HG03460 (cell line): ENCODE measurements around the gene TM4SF5.

Experiments
- ATAC-seq: cut with Tn5 transposase; IDR thresholded peaks from one replicate; pipeline ENCODE4 v1.9.1; 2021; ENCODE audit not compliant: unreplicated experiment

Gene TM4SF5, protein sequence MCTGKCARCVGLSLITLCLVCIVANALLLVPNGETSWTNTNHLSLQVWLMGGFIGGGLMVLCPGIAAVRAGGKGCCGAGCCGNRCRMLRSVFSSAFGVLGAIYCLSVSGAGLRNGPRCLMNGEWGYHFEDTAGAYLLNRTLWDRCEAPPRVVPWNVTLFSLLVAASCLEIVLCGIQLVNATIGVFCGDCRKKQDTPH

DNA sequence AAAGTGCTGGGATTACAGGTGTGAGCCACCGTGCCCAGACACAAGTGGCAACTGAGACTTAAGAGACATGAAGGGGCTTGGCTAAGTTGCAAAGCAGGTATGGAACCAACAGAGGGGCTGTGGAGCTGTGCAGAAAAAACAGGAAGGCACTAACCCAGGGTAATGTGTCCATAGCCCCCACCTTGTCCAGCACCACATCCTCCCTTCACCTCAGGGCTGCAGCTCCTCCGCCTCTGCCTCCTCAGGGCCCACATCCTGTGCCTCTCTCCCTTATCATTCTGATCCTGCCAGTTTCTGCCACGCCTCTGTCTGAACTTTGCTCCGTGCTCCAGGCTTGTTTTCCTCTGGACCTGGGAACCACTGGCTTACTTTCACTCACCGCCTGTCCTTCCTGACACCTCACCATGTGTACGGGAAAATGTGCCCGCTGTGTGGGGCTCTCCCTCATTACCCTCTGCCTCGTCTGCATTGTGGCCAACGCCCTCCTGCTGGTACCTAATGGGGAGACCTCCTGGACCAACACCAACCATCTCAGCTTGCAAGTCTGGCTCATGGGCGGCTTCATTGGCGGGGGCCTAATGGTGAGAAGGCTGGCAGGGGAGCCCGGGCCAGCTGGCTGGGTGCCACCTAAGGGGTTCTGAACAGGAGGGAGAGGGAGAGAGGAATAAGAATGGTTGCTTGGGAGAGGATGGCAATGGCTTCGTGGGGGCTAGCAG lies at the start of gene TM4SF5:
Gene TM4SF5, plus strand, starts transcription at position 368 of the 716 bp plus-strand sequence. Its CDS starts 37 bp downstream, at position 405.
- ATAC-seq, result no peak

DNA sequence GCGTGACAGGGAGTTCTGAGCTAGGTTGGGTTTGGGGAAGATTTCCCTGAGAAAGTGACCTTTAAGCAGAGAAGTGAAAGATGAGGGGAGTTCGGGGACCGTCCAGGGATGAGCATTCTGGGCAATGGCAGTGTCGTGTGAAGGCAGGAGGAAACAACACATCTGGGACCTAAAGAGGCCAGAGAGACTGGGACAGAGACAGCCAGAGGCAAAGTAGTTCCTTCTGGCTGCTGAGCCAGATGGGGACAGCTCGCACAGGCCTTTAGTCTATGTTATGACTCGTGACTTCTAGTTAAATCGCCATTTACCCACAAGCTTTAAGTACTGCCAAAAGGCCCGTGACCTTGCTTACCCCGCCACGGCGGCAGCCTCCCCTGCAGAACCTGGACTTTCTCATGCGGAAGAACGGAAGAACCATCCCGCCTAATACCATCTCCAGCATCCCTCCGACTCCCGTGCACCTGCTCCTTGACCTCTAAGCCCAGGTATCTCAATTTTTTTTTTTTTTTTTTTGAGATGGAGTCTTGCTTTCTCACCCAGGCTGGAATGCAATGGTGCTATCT lies 48.9 kb upstream of the TM4SF5 start:
- no peak for ATAC-seq

DNA sequence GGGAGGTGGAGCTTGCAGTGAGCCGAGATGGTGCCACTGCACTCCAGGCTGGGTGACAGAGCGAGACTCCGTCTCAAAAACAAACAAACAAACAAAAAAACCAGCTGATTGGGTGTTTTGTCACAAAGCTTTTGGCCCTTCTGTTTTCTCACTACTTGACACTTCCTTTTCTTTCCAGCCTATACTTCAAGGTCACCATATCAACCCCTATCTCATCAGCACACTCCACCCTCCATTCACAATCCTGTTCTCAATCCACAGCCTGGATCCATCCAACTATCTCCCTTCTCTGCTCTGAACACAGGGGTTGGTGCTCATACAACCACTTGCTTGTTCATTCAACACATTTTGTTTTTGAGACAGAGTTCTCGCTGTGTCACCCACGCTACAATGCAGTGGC lies 47.0 kb upstream of the TM4SF5 start:
- ATAC-seq, result no peak

DNA sequence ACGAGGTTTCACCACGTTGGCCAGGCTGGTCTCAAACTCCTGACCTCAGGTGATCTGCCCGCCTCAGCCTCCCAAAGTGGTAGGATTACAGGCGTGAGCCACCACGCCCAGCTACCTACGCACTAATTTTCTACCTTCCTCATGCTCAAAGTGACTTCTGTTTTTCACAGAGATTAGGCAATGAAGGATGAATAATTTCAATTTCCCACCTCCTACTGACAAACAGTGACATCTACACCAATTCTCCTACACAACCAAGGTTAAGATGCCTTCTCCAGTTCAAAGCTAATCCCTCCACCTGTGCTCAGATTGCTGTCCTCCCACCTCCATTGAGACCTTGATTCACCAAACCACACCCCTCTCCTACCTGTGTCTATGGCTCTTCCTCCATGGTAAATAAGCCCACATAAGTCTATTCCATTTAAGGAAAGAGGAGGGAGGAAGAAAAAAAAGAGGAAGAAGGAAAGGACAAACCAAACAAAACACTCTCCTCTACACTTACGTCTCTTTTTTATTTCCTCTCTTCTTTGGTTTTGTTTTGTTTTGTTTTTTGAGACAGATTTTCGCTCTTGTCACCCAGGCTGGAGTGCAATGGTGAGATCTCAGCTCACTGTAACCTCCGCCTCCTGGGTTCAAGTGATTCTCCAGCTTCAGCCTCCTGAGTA lies 45.9 kb upstream of the TM4SF5 start:
- ATAC-seq, result no peak

DNA sequence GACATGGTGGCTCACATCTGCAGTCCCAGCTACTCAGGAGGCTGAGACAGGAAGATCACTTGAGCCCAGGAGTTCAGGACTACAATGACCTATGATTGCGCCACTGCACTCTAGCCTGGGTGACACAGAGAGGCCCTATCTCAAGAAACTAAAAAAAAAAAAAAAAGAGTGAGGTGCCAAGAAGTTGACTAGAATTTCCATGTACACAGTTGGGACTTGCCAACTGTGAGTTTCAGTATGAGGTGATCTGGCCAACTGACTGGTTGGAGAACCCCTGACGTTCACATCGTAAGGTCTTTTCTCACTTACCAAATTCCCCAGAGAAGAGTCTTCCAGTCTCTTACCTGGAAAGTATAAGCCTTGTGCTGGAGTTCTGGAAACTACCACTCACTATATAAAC lies 43.6 kb upstream of the TM4SF5 start:
- ATAC-seq, result no peak

DNA sequence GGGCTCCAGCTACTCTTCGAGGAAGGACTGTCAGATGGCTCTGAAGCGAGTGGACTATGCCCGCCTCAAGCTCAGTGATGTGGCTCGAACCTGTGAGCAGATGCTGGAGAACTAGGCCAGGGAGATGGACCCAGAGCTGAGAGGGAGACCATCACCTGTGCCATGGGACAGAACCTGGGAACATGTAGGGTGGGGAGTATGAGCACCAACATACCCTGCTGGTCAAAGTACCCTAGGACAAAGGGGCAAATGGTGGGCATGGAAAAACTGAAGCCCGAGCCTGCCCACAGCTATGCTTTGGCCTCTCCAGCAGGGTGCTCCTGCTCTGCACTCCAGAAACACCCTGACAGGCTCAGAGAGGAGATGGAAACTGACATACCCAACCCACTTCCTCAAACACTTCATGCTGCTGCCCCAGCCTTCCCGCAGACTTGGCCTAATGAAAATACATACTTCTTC lies 38.6 kb upstream of the TM4SF5 start:
- ATAC-seq, result no peak

DNA sequence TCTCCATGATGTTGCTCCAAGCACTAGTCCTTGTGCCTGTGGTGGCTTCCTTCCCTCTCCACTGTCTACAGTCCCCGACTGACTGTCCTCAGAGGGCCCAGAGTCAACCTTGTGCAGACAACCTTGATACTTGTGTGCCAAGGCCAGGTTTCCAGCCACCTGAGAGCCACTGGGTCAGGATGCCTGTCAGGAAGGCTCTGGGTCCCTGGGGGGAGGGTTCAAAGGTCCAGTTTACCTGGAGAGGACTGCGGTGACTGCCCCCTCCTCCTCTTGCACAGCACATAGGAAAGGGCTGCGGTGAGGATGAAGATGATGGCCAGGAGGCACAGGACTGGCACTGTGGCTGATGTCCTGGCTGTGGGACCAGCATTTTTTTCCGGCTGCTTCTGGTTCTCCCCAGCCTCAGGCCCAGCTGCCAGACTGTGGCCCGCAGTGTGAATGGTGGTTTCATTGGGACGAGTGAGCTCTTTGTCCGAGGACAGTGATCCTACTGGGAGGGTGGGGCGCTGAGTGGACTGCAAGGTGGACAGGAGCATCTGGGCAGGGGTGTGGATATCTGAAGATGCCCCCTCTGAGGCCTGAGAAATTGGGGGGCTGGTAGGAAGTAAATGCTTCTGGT lies 36.7 kb upstream of the TM4SF5 start:
- ATAC-seq, result no peak

DNA sequence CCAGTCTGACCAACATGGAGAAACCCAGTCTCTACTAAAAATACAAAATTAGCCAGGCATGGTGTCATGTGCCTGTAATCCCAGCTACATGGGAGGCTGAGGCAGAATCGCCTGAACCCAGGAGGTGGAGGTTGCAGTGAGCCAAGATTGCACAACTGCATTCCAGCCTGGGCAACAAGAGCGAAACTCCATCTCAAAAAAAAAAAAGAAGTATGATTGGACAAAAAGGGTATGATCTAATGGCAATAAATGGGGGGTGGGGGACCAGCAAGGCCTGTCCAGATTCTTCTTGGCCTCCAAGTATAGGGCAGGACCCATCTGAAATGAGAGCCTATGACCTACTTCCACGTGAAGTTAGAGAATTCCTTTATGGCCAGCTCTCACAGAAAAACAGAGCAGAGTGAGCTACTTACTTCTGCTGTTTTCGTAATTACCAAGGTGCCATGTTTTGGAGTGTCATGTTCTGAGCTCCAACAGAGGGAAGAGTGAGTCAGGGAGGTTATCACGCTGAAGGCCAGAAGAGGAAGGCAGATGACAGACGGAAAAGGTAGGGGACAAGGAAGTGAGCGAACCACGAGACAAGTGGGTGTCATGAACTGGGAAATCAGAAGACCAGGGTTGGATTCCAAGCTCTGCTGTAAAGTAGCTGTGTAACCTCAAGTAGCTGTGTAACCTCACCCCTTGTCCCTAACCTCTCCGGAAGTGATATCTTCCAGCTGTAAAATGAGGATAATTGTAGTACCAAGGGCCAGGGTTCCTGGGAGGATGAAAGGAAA lies 35.6 kb upstream of the TM4SF5 start:
- no peak for ATAC-seq

DNA sequence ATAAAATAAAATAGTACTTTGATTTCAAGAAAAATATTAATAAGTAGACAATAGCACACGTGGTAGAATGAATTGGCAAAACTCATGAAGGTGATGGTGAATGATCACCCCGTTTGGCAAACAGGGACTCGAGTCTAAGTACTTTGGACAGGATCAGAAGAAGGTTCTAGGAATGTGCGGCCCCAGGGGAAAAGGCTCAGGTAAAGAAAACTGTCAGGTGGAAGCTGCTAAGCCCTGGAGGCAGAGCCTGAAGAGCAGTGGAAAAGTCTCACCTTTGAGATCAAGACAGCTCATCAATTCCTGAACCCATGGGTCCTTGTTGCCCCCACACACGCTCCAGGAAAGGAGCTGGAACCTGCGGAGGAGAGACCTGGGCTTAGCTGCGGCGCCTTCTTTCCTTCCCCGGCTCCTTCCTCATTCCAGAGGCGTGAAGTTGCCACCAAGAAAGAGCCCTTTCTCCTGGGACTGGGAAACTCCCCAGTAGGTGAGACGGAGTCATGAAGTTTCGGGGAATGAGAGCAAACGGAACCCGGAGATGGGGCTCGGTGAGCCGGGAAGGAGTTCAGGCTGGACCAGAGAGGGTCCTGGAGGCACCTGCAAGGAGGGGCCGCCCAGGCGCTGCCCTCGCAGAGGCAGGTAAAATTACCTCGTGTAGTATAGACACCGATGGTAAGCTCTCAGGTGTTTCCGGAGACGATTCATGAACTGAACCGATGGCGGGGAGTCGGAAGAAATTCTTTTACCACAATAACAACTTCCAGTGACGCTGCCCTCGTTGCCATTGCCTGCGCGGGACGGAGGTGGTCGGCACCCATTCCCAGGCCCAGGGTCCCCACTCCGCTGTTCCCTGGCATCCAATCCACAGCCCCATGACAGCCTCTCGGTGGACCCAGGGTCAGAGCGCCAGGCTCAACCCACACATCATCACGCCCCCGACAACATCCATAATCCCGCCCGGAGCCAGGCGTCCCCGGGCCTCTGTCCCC lies 33.3 kb upstream of the TM4SF5 start:
- ATAC-seq, result no peak

DNA sequence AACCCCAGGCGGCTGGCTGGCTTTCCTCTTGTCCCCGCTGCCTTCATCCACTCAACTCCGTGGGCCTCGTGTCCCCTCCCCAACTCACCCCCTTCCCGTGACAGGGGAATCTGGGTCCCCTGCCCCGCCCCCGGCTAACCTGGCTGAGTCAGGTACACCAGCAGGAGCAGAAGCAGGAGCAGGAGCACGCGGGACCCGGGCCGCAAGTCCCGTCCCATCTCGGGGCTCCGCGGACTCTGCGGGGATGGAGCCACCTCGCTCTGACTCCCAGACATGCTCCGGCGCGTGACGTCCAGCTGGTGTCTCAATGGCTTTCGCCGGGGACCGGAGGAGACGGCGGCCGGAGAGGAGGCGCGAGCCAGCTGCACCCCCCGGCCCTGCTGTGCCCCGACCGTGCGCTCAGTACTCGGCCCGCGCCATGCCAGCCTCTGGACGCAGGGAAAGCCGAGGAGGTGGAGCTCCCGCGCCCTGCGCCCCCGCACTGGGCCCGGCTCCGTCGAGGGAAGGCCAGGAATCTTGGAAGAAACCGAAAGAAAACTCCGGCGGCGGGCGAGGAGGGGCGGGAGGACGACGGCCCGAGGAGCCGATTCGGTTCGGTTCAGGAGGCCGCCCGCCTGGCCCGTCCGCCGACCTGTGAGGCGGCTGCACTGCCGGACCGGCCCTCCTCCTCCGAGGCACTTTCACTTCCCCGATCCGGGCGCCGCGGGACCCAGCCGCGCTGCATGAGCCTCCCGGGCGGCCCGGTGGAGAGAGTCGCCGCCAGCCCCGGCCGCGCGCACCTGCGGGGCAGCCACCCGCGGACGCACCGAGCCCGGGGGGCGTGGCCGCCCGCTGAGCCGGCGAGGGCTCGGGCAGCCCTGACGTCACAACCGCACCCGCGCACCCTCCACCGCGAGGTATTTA lies 32.3 kb upstream of the TM4SF5 start, which contains the start of the genes CXCL16 and ZMYND15:
Gene CXCL16, minus strand, starts transcription at position 807 of the 903 bp plus-strand sequence. Its CDS starts 589 bp downstream, at position 218.
Gene ZMYND15, plus strand, starts transcription at position 712 of the 903 bp plus-strand sequence. CDS start 716 bp downstream, outside the sequence.
- ATAC-seq, result no peak

DNA sequence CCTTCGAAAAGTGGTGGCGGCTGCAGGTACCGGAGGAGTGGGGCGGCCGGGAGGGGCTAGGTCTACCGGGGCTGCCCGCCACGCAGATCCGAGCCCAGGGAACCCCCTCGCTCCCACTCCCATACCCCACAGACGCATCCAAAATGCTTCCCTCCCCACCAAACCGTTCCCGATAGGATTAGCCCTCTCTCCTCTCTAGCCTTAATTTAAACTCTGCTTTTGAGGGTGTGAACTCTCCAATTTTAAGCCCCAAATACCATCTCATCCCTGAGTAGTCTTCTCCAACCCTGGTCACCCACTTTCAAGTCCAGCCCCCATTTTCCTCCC lies 31.7 kb upstream of the TM4SF5 start:
- ATAC-seq, result no peak

DNA sequence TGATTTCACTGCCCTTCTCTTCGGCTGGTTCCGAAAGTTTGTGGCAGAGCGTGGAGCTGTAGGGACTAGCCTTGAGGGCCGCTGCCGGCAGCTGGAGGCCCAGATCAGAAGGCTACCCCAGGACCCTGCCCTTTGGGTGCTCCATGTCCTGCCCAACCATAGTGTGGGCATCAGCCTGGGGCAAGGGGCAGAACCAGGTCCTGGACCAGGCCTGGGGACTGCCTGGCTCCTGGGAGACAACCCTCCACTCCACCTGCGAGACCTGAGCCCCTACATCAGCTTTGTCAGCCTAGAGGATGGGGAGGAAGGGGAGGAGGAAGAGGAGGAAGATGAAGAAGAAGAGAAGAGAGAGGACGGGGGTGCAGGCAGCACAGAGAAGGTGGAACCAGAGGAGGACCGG lies 31.1 kb upstream of the TM4SF5 start:
- no peak for ATAC-seq

DNA sequence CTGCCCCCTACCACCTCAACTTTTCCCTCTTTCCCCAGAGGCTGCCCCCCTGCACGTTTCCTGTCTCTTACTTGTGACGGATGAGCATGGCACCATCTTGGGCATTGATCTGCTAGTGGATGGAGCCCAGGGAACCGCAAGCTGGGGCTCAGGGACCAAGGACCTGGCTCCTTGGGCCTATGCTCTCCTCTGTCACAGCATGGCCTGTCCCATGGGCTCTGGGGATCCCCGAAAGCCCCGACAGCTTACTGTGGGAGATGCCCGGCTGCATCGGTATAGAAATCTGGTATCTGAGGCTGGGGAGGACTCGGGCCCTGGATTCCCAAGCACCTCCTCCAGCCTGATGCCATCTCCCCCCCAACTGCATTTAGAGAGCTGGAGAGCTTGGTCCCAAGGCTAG lies 30.1 kb upstream of the TM4SF5 start:
- no peak for ATAC-seq

DNA sequence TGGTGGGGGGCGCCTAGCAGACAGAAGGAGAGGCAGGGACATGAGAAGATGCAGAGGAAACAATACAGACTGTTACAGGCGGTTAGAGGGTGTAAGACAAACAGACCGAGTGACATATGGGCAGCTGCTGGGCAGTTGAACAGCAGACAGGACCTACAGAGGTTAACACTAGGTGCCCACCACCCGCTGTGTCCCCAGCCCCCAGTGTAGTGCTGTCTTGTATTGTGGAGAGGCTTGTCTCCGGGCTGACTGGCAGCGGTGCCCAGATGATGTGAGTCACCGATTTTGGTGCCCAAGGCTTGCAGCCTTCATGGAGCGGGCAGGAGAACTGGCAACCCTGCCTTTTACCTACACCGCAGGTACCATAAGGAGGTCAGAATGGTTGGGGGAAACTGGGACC lies 29.6 kb upstream of the TM4SF5 start:
- ATAC-seq, result no peak

DNA sequence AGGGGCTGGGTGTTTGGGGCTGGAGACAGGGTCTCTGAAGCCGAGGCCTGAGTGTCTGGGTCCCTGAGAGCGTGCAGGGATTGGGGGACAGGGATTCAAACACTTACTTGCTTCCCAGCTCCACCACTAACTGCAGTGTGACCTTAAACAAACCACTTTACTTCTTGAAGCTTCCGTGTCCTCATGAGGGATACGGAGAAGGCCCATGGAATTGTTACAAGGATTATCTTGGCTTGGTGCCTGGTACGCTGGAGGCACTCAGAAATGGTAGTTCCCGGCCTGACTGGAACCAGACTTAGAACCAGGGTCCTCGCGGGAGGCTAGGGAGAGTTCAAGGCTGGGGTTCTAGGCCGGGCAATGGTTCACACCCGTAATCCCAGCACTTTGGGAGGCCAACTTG lies 29.1 kb upstream of the TM4SF5 start:
- ATAC-seq, result no peak

DNA sequence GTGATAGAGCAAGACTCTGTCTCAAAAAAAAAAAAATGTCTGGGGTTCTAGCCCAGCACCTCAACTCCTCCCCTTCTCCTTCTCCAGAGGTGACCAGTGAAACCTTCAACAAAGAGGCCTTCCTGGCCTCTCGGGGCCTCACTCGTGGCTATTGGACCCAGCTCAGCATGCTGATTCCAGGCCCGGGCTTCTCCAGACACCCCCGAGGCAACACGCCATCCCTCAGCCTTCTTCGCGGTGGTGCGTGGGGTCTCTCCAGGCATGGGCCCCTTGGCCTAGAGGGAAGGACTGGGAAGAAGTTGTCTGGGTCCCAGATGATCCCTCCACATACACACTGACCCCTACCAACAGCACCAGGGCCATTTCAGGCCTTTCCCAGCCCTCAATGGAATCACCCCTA lies 28.5 kb upstream of the TM4SF5 start:
- no peak for ATAC-seq

DNA sequence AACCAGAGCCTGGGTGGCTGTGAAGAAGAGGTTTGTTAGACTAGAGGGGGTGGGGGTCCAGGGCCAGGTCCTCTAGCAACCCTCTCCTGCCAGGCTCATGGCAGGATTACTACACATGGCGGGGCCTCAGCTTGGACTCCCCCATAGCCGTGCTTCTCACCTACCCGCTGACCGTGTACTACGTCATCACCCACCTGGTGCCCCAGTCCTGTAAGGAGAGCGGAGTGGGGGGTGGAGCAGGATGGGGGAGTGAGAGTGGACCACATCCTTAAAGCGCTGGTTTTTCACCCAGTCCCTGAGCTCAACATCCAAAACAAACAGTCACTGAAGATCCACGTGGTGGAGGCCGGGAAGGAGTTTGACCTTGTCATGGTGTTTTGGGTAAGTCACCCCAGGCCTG lies 27.8 kb upstream of the TM4SF5 start:
- no peak for ATAC-seq
